Breast epithelium (tissue), 4 donors: Measurements from ENCODE around the gene SLC15A1. TPM values are rescaled to one million over a fixed set of nuclear protein-coding genes. Genes with fewer than 3 reads are reported as not detected.

ENCODE experiments used
- DNase-seq, 2 donors: peaks; one replicate each; pipeline ENCODE4 v3.0.0-alpha.2; 2019; ENCODE audit warnings: low spot score in 2 of 2
- H3K27ac ChIP-seq, 2 donors: fragments of 200-600 bp; sonication (generic) in 1 of 2; one replicate each; pipeline ENCODE4 v1.5.1; 2016 to 2019; ENCODE audit warnings: mild to moderate bottlenecking in 1 of 2
- H3K27me3 ChIP-seq, 2 donors: fragments of 200-600 bp; sonication (generic) in 1 of 2; one replicate each; pipeline versions ENCODE4 v1.5.1 to v1.6.0; 2017 to 2019; ENCODE audit warnings: control low read depth in 1 of 2, mild to moderate bottlenecking in 1 of 2
- H3K36me3 ChIP-seq: fragments of 200-600 bp; one replicate; pipeline ENCODE4 v1.5.1; 2019
- H3K4me1 ChIP-seq, 2 donors: fragments of 200-600 bp; sonication (generic); one replicate each; pipeline ENCODE4 v1.5.1; 2016 to 2019; ENCODE audit warnings: control low read depth in 1 of 2
- H3K4me3 ChIP-seq, 3 donors: fragments of 200-600 bp; sonication (generic); 1 replicate in 2 of 3; 2 replicates in 1 of 3; pipeline ENCODE4 v1.5.1; 2016 to 2019; ENCODE audit warnings: mild to moderate bottlenecking in 3 of 3, moderate library complexity in 2 of 3
- H3K9me3 ChIP-seq, 2 donors: fragments of 200-600 bp; sonication (generic) in 1 of 2; one replicate each; pipeline ENCODE4 v1.5.1; 2016 to 2019; ENCODE audit warnings: control low read depth in 1 of 2
- CTCF ChIP-seq, 3 donors: fragments of 450-650 bp; IDR thresholded peaks; one replicate each; pipeline ENCODE4 v1.5.1; 2016 to 2017; ENCODE audit warnings: antibody characterized with exemption in 3 of 3, mild to moderate bottlenecking in 3 of 3, moderate library complexity in 3 of 3
- POLR2A ChIP-seq: fragments of 450-650 bp; IDR thresholded peaks from one replicate; pipeline ENCODE4 v1.6.1; 2016; ENCODE audit warnings: antibody characterized with exemption, mild to moderate bottlenecking, moderate library complexity
- POLR2AphosphoS5 ChIP-seq, 3 donors: sonication (generic); formaldehyde crosslinking; IDR thresholded peaks; one replicate each; pipeline ENCODE4 v1.6.1; 2017; ENCODE audit warnings: antibody characterized with exemption in 3 of 3
- intact Hi-C: fragments of 100-400 bp; cut with DNase I; formaldehyde crosslinking; loops from one replicate; pipeline ENCODE4 v1.15.1; 2023; ENCODE audit warnings: low total_unique reads
- total RNA-seq, 3 donors: library from RNA; depleted of rRNA; stranded (reverse); fragments of >200 nt; gene quantifications; one replicate each; pipeline ENCODE4 v1.1.0, GENCODE V29; 2016

SLC15A1 gene
- total RNA-seq, 3 donors from 2014 or later, result 1.3 TPM; not detected in 2

GRCh38 chr13:98797456-98797855 is 45.0 kb upstream of the SLC15A1 start:
- no peaks in the 10 kb centered on the region for H3K27me3 ChIP-seq
- H3K4me1 ChIP-seq, result no peaks in the 10 kb centered on the region
- H3K27ac ChIP-seq, result no peak overlapping the region
- H3K36me3 ChIP-seq, result no peaks in the 10 kb centered on the region
- H3K4me3 ChIP-seq, result no peak overlapping the region
- intact Hi-C loops, result no loop called here
- TF ChIP-seq CTCF (IDR thresholded peaks at IDR 0.05) (no peak), POLR2AphosphoS5 (IDR thresholded peaks at IDR 0.05) (no peak), POLR2A (no peak)
- no peaks in the 10 kb centered on the region for H3K9me3 ChIP-seq
- no peak for DNase-seq

GRCh38 chr13:98796798-98797197 is 44.3 kb upstream of the SLC15A1 start:
- Histone ChIP-seq H3K4me1 (no peaks in the 10 kb centered on the region), H3K27me3 (no peaks in the 10 kb centered on the region), H3K9me3 (no peaks in the 10 kb centered on the region), H3K27ac (no peak overlapping the region), H3K4me3 (no peak overlapping the region), H3K36me3 (no peaks in the 10 kb centered on the region)
- DNase-seq, result no peak
- TF ChIP-seq POLR2AphosphoS5 (IDR thresholded peaks at IDR 0.05), result no peak
- no peak for TF ChIP-seq POLR2A
- no peak for TF ChIP-seq CTCF (IDR thresholded peaks at IDR 0.05)
- intact Hi-C loops, result no loop called here

- Histone ChIP-seq H3K27me3 (no peaks in the 10 kb centered on the region), H3K27ac (no peak overlapping the region), H3K4me1 (no peaks in the 10 kb centered on the region), H3K4me3 (no peak overlapping the region), H3K36me3 (no peaks in the 10 kb centered on the region), H3K9me3 (no peaks in the 10 kb centered on the region)
- intact Hi-C loops, result no loop called here
- no peak for DNase-seq
- TF ChIP-seq CTCF (IDR thresholded peaks at IDR 0.05), result no peak
- no peak for TF ChIP-seq POLR2A
- TF ChIP-seq POLR2AphosphoS5 (IDR thresholded peaks at IDR 0.05), result no peak
Measured at GRCh38 chr13:98796191-98796590, 43.7 kb upstream of the SLC15A1 start.

GRCh38 chr13:98795220-98795619 is 42.7 kb upstream of the SLC15A1 start:
- Histone ChIP-seq H3K4me1 (no peaks in the 10 kb centered on the region), H3K27ac (no peak overlapping the region), H3K27me3 (no peaks in the 10 kb centered on the region), H3K36me3 (no peaks in the 10 kb centered on the region), H3K4me3 (no peak overlapping the region), H3K9me3 (no peaks in the 10 kb centered on the region)
- intact Hi-C loops, result no loop called here
- DNase-seq, result no peak
- TF ChIP-seq CTCF (IDR thresholded peaks at IDR 0.05) (no peak), POLR2AphosphoS5 (IDR thresholded peaks at IDR 0.05) (no peak), POLR2A (no peak)

- DNase-seq, result no peak
- Histone ChIP-seq H3K36me3 (no peaks in the 10 kb centered on the region), H3K4me1 (no peaks in the 10 kb centered on the region), H3K27me3 (no peaks in the 10 kb centered on the region), H3K4me3 (no peak overlapping the region), H3K9me3 (no peaks in the 10 kb centered on the region), H3K27ac (no peak overlapping the region)
- intact Hi-C loops, result no loop called here
- no peak for TF ChIP-seq POLR2A
Measured at GRCh38 chr13:98794498-98794897, 42.0 kb upstream of the SLC15A1 start.
